MCF 10A (cell line): Measurements from ENCODE around the gene TBC1D9B. TPM values are rescaled to one million over a fixed set of nuclear protein-coding genes. Genes with fewer than 3 reads are reported as not detected.

Source experiments
- BruUV-seq: library from RNA; stranded (reverse); fragments of 400-500 nt; replicated peaks from 2 replicates; lab custom pipeline; 2021; lab: Mats Ljungman, UMichigan
- CTCF ChIA-PET: fragments of 300-600 bp; sonication (Branson Sonifier 250); formaldehyde crosslinking; extraction: SDS; loops from one replicate; lab custom pipeline; 2021; ENCODE audit warnings: antibody characterized with exemption, inconsistent platforms; lab: Yijun Ruan, JAX
- POLR2A ChIA-PET: fragments of 300-600, 350-650 bp; sonication (Branson Sonifier 250); formaldehyde crosslinking; extraction: SDS; loops from one replicate; lab custom pipeline; 2020; ENCODE audit warnings: antibody characterized with exemption, inconsistent platforms; lab: Yijun Ruan, JAX
- DNase-seq: peaks from one replicate; pipeline ENCODE4 v3.0.0-alpha.2; 2018; ENCODE audit not compliant: unreplicated experiment
- H3K27ac Mint-ChIP-seq: one replicate; pipeline ENCODE4 v1.8.0; 2022; ENCODE audit warnings: mild to moderate bottlenecking, low read depth, mixed read lengths; ENCODE audit not compliant: unreplicated experiment
- H3K27me3 Mint-ChIP-seq: one replicate; pipeline ENCODE4 v1.8.0; 2022; ENCODE audit warnings: mixed read lengths; ENCODE audit not compliant: insufficient read depth, unreplicated experiment
- H3K36me3 Mint-ChIP-seq: one replicate; pipeline ENCODE4 v1.8.0; 2022; ENCODE audit warnings: mild to moderate bottlenecking, moderate library complexity, mixed read lengths; ENCODE audit not compliant: insufficient read depth, unreplicated experiment
- H3K4me1 Mint-ChIP-seq: one replicate; pipeline ENCODE4 v1.8.0; 2022; ENCODE audit warnings: mixed read lengths; ENCODE audit not compliant: insufficient read depth, unreplicated experiment
- H3K4me3 Mint-ChIP-seq: one replicate; pipeline ENCODE4 v1.8.0; 2022; ENCODE audit warnings: mild to moderate bottlenecking, moderate library complexity, mixed read lengths; ENCODE audit not compliant: unreplicated experiment
- H3K9me3 Mint-ChIP-seq: one replicate; pipeline ENCODE4 v1.8.0; 2022; ENCODE audit warnings: mixed read lengths; ENCODE audit not compliant: unreplicated experiment
- CTCF ChIP-seq: fragments of 200-600 bp; IDR thresholded peaks from one replicate; pipeline ENCODE4 v1.8.0; 2022; ENCODE audit warnings: antibody characterized with exemption, mild to moderate bottlenecking; ENCODE audit not compliant: unreplicated experiment
- intact Hi-C: fragments of 100-400 bp; cut with micrococcal nuclease; formaldehyde crosslinking; loops from 2 replicates; pipeline ENCODE4 v1.14.1; 2022
- total RNA-seq: library from RNA; stranded (reverse); gene quantifications from 2 replicates; pipeline ENCODE4 v1.2.3, GENCODE V29; 2022

The TBC1D9B gene
- total RNA-seq, 1 experiment from 2014 or later = 162 TPM

DNA sequence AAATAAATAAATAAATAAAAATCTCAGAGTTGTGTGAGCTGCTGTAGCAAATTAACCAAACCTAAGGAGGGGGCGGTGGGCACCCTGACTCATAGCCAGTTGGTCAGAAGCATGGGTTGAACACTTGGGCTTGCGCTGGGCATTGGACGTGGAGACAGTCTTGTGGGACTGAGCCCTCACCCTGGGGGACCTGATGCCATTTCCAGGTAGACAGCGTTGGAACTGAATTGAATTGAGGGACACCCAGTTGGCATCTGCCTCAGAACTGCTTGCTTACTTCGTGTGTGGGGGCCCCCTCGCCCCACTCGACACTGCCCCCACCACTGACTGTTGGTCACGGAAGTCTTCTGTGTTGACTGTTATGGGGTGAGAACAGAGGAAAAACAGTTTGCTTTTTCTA is 19.0 kb upstream of the TBC1D9B start:
- Mint-ChIP-seq H3K27ac (no peak overlapping the region), H3K36me3 (no peaks in the 10 kb centered on the region), H3K4me1 (no peaks in the 10 kb centered on the region), H3K4me3 (no peak overlapping the region), H3K27me3 (no peaks in the 10 kb centered on the region), H3K9me3 (no peaks in the 10 kb centered on the region)
- BruUV-seq = no TSS peak
- intact Hi-C loops = no loop called here
- CTCF ChIA-PET = interaction anchor here (0.7 kb wide), 1 partner anchor 33 kb away, joined by 3 read pairs; no protein-coding TSS in a partner anchor
- POLR2A ChIA-PET = interaction anchor here (0.6 kb wide), 1 partner anchor 215 kb away, joined by 3 read pairs; no protein-coding TSS in a partner anchor
- DNase-seq = no peak
- no peak for TF ChIP-seq CTCF

- H3K27me3 Mint-ChIP-seq = no peaks in the 10 kb centered on the region
- ChIA-PET POLR2A (interaction anchor here (1.8 kb wide), 1 partner anchor 9 kb away, joined by 5 read pairs; no protein-coding TSS in a partner anchor), CTCF (interaction anchor here (0.7 to 1.1 kb wide), 3 partner anchors 12 to 16 kb away, joined by 3 to 5 read pairs (median 5); no protein-coding TSS in a partner anchor)
- intact Hi-C loops = no loop called here
- BruUV-seq = no TSS peak
- TF ChIP-seq CTCF = no peak
- no peak overlapping the region for H3K4me3 Mint-ChIP-seq
- H3K4me1 Mint-ChIP-seq = no peaks in the 10 kb centered on the region
- no peak for DNase-seq
- H3K9me3 Mint-ChIP-seq = no peaks in the 10 kb centered on the region
- no peak overlapping the region for H3K27ac Mint-ChIP-seq
- H3K36me3 Mint-ChIP-seq = no peaks in the 10 kb centered on the region
Observed at GRCh38 chr5:179923436-179923835, 15.7 kb upstream of the TBC1D9B start.

DNA sequence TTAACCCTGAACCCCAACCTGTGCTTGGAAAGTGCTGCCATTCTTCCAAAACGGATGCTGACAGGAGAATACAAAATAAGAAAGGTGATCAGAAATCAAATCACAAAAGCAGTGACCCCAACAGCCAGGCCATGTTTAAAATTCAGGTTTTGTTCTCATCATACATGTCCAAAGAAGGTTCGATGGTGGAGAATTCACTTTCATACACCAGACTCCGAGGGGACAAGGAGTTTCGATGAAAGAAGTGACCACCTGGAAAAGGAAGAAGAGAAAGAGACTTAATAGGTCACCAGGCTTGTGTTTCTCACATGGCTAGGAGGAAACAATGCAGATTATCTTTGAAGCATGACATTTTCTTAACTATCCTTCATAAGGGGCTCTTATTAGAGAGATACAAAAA is 12.5 kb upstream of the TBC1D9B start:
- no peaks in the 10 kb centered on the region for H3K9me3 Mint-ChIP-seq
- TF ChIP-seq CTCF = no peak

DNA sequence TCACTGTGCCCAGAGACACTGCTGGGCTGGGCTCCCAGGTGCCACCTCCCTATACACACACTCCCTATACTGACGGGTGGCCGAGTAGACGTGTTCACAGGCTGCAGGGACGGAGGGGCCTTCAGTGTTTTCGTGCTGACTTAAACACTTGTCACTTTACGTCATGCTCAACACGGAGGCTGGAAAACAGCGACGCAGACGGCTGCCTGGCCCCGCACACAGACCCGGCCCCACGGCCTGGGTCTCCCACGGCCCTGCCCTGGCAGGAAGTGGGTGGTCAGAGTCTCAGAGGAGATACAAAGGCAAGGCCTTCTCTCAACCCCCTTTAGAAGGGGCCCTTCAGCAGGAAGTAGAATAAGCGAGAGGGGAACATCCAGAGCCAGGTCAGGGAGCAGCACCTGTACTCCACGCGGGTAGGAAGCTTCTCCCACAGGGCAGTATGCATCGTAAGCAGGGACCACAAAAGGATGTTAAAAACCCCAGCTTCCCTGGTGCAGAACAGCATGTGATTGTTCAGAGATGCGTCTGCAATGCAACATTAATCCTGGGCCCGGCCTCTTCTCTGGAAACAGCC is 11.9 kb upstream of the TBC1D9B start:
- intact Hi-C loops = no loop called here
- ChIA-PET POLR2A (interaction anchor here (1.2 kb wide), 1 partner anchor 9 kb away, joined by 3 read pairs; no protein-coding TSS in a partner anchor), CTCF (interaction anchor here (0.9 kb wide), 1 partner anchor 13 kb away, joined by 4 read pairs; no protein-coding TSS in a partner anchor)
- no peak overlapping the region for H3K27ac Mint-ChIP-seq
- peaks cover under 1% of the 10 kb centered on the region for H3K4me1 Mint-ChIP-seq
- no peaks in the 10 kb centered on the region for H3K36me3 Mint-ChIP-seq
- no peak for DNase-seq
- H3K27me3 Mint-ChIP-seq = no peaks in the 10 kb centered on the region
- H3K9me3 Mint-ChIP-seq = no peaks in the 10 kb centered on the region
- no TSS peak for BruUV-seq
- no peak overlapping the region for H3K4me3 Mint-ChIP-seq
- TF ChIP-seq CTCF = no peak

More for the DNA sequence above, 12.5 kb upstream of the TBC1D9B start:
- Mint-ChIP-seq H3K27ac (no peak overlapping the region), H3K4me1 (no peaks in the 10 kb centered on the region), H3K4me3 (no peak overlapping the region), H3K27me3 (no peaks in the 10 kb centered on the region), H3K36me3 (no peaks in the 10 kb centered on the region)
- intact Hi-C loops = no loop called here
- POLR2A ChIA-PET = interaction anchor here (0.6 to 1.2 kb wide), 2 partner anchors 9 to 361 kb away, joined by 3 to 4 read pairs; no protein-coding TSS in a partner anchor
- CTCF ChIA-PET = interaction anchor here (0.9 kb wide), 1 partner anchor 14 kb away, joined by 4 read pairs; no protein-coding TSS in a partner anchor
- no TSS peak for BruUV-seq
- no peak for DNase-seq
